Activated CD8-positive, alpha-beta T cell treated with anti-CD3 and anti-CD28 coated beads for 36 hours (primary cell): ENCODE measurements around the gene RNF224. TPM values are rescaled to one million over a fixed set of nuclear protein-coding genes. Genes with fewer than 3 reads are reported as not detected.

Source experiments
- ATAC-seq: fragments of 200-7000 bp; cut with Tn5 transposase; one replicate; pipeline ENCODE4 v1.10.0; 2021; ENCODE audit warnings: mild to moderate bottlenecking, moderate library complexity
- CTCF ChIA-PET: fragments of 350-600 bp; sonication (Branson Sonifier 250); formaldehyde crosslinking; loops from one replicate; lab custom pipeline; 2021; ENCODE audit warnings: antibody characterized with exemption; lab: Charles Lee
- POLR2A ChIA-PET: fragments of 350-600 bp; sonication (Branson Sonifier 250); formaldehyde crosslinking; loops from one replicate; lab custom pipeline; 2021; ENCODE audit warnings: antibody characterized with exemption; lab: Charles Lee
- DNase-seq: peaks from one replicate; pipeline ENCODE4 v3.0.0-alpha.2; 2020
- H3K27ac Mint-ChIP-seq: one replicate; pipeline ENCODE4 v1.8.0; 2021; ENCODE audit warnings: mild to moderate bottlenecking, mixed read lengths
- H3K27me3 Mint-ChIP-seq: one replicate; pipeline ENCODE4 v1.8.0; 2021; ENCODE audit warnings: mixed read lengths
- H3K36me3 Mint-ChIP-seq: one replicate; pipeline ENCODE4 v1.8.0; 2021; ENCODE audit warnings: low read depth, mixed read lengths
- H3K4me1 Mint-ChIP-seq: one replicate; pipeline ENCODE4 v1.8.0; 2021; ENCODE audit warnings: low read depth, mixed read lengths
- H3K4me3 Mint-ChIP-seq: one replicate; pipeline ENCODE4 v1.8.0; 2021; ENCODE audit warnings: mild to moderate bottlenecking, moderate library complexity, mixed read lengths
- H3K9me3 Mint-ChIP-seq: one replicate; pipeline ENCODE4 v1.8.0; 2021; ENCODE audit warnings: mixed read lengths
- CTCF ChIP-seq: fragments of 200-600 bp; IDR thresholded peaks from one replicate; pipeline ENCODE4 v1.8.0; 2022; ENCODE audit warnings: antibody characterized with exemption, mild to moderate bottlenecking
- intact Hi-C: fragments of 100-400 bp; cut with micrococcal nuclease; formaldehyde crosslinking; loops from one replicate; pipeline ENCODE4 v1.10.0; 2022
- total RNA-seq, 2 experiments: library from RNA; stranded (reverse); gene quantifications; one replicate each; pipeline ENCODE4 v1.2.3, GENCODE V29; 2021

The RNF224 gene
- total RNA-seq, 2 experiments from 2014 or later, result not detected

DNA sequence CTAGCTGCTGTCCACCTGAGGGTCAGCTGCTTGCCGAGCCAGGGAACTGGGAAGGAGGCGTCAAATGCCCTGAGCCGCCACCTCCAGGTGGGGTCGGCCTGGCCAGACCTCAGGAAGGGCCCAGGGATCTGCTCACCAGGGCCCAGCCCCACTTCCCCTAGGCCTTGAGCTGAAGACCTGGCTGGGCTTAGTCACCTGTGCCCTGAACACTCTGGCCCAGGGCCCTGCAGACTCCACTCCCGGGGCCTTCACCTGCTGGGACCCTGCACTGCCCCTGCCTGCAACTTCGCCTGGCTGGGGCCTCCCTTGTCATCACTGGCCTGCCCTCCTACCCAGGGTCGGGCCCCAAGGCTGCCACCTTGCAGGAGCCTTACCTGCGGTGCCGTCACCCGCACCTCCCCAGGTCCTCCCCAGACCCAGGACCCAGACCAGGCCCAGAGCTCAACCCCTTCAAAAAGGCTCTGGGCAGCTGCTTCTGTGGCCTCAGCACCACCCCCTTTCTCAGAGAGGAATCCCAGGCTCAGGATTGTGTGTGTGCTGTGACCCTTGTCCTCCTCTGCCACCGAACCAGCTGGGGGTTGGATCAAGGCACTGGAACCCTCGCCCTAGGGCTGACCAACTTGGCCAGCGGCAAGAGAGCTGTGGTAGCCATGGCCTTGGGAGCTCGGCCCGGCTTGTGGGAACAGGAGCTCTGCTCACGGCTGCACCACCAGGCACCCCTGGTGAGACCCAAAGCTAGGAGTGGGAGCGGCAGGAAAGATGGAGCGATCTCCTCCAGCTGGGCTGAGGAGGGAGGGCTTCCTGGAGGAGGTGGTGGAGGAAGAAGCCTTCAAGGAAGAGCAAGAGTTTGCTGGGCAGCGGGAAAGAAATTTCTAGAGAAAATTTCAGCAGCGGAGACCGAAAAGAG, 26.7 kb downstream of the RNF224 start:
- H3K27me3 Mint-ChIP-seq, result no peaks in the 10 kb centered on the region
- H3K36me3 Mint-ChIP-seq, result peaks cover 10% of the 10 kb centered on the region
- H3K27ac Mint-ChIP-seq, result peak overlapping the region; percentile 69

GRCh38 chr9:137254624-137255447, 27.5 kb downstream of the RNF224 start, which contains the start of gene NELFB:
NELFB (plus strand) TSS chr9:137255327.
- ChIA-PET CTCF (interaction anchor here (0.9 to 2.5 kb wide), 5 partner anchors 14 to 168 kb away, joined by 3 to 19 read pairs (median 4); partner anchors contain the start of genes EXD3, NOXA1 and TUBB4B), POLR2A (interaction anchor here (0.8 to 7.2 kb wide), 8 partner anchors 9 to 57 kb away, joined by 3 to 113 read pairs (median 4); partner anchors contain the start of genes NRARP, RNF224 and TUBB4B)
- Mint-ChIP-seq H3K27ac (peak within 1 kb of the TSS; percentile 79), H3K4me3 (peak within 1 kb of the TSS; percentile 83), H3K36me3 (peaks cover 10% of the 10 kb centered on the region), H3K4me1 (peaks cover 14% of the 10 kb centered on the region), H3K9me3 (no peaks in the 10 kb centered on the region), H3K27me3 (no peaks in the 10 kb centered on the region)
- ATAC-seq (peak; percentile 94), DNase-seq (peak; percentile 93)
- no peak for TF ChIP-seq CTCF
- intact Hi-C loops, result no loop called here

More for the DNA sequence above, 26.7 kb downstream of the RNF224 start:
- no peak for ATAC-seq
- intact Hi-C loops, result no loop called here
- no peak for DNase-seq
- H3K9me3 Mint-ChIP-seq, result no peaks in the 10 kb centered on the region
- H3K4me1 Mint-ChIP-seq, result peaks cover 14% of the 10 kb centered on the region
- peak overlapping the region; percentile 83 for H3K4me3 Mint-ChIP-seq
- TF ChIP-seq CTCF, result no peak
- CTCF ChIA-PET, result interaction anchor here (0.9 to 2.5 kb wide), 6 partner anchors 13 to 169 kb away, joined by 3 to 19 read pairs (median 4); partner anchors contain the start of genes EXD3, NOXA1, RNF224 and TUBB4B
- POLR2A ChIA-PET, result interaction anchor here (0.8 to 7.2 kb wide), 4 partner anchors 10 to 56 kb away, joined by 3 to 113 read pairs (median 4); partner anchors contain the start of genes RNF224 and TUBB4B

- peaks cover 10% of the 10 kb centered on the region for H3K36me3 Mint-ChIP-seq
- H3K27ac Mint-ChIP-seq, result peak overlapping the region; percentile 79
- ATAC-seq, result no peak
- POLR2A ChIA-PET, result interaction anchor here (0.8 to 7.2 kb wide), 7 partner anchors 10 to 140 kb away, joined by 3 to 113 read pairs (median 3); partner anchors contain the start of genes NRARP and TUBB4B
- H3K9me3 Mint-ChIP-seq, result no peaks in the 10 kb centered on the region
- TF ChIP-seq CTCF, result no peak
- DNase-seq, result peak; percentile 39
- H3K4me1 Mint-ChIP-seq, result peaks cover 14% of the 10 kb centered on the region
- intact Hi-C loops, result no loop called here
- H3K4me3 Mint-ChIP-seq, result peak overlapping the region; percentile 83
- H3K27me3 Mint-ChIP-seq, result no peaks in the 10 kb centered on the region
- CTCF ChIA-PET, result interaction anchor here (1.0 to 2.5 kb wide), 5 partner anchors 14 to 31 kb away, joined by 3 to 19 read pairs (median 11); partner anchors contain the start of gene TUBB4B
Observed at GRCh38 chr9:137255448-137256114, 28.3 kb downstream of the RNF224 start.

- ChIA-PET CTCF (interaction anchor here (1.0 to 1.5 kb wide), 5 partner anchors 16 to 160 kb away, joined by 3 to 13 read pairs (median 3); no protein-coding TSS in a partner anchor), POLR2A (interaction anchor here (0.8 to 7.2 kb wide), 6 partner anchors 11 to 141 kb away, joined by 3 to 113 read pairs (median 4); partner anchors contain the start of gene TUBB4B)
- intact Hi-C loops, result no loop called here
- Mint-ChIP-seq H3K36me3 (peaks cover 10% of the 10 kb centered on the region), H3K27me3 (no peaks in the 10 kb centered on the region), H3K9me3 (no peaks in the 10 kb centered on the region), H3K27ac (no peak overlapping the region), H3K4me3 (peak overlapping the region; percentile 83), H3K4me1 (peaks cover 14% of the 10 kb centered on the region)
- no peak for DNase-seq
- no peak for TF ChIP-seq CTCF
- ATAC-seq, result no peak
Observed at GRCh38 chr9:137256362-137256761, 29.1 kb downstream of the RNF224 start.
